Ovary (tissue), 3 donors: ENCODE data around the gene SLC46A1.

ENCODE experiments used
- CTCF ChIP-seq, 3 donors: fragments of 450-650 bp in 2 of 3; fragments of 200-600 bp in 1 of 3; IDR thresholded peaks; one replicate each; pipeline versions ENCODE4 v1.5.1 to v1.8.0; 2016 to 2022; ENCODE audit warnings: antibody characterized with exemption in 3 of 3, mild to moderate bottlenecking in 1 of 3
- EP300 ChIP-seq: sonication (generic); formaldehyde crosslinking; IDR thresholded peaks from one replicate; pipeline ENCODE4 v1.6.1; 2017; ENCODE audit warnings: antibody characterized with exemption
- donor health status: DM: no; HTN: no; CAD: no.

GRCh38 chr17:28447396-28447760 is 41.4 kb upstream of the SLC46A1 start:
- TF ChIP-seq EP300 (no peak), CTCF (IDR thresholded peaks at IDR 0.05) (no peak)
